ENCODE data around the gene CTSO. TPM values are rescaled to one million over a fixed set of nuclear protein-coding genes. Genes with fewer than 3 reads are reported as not detected.
"Not testable (repeated sequence)": the region's sequence is repeated elsewhere in the genome, so short reads cannot be mapped to it uniquely, and the experiment has no call there.

Gene CTSO
- total and polyA plus RNA-seq, 9 donors = 21.6 to 34.7 (median 24.2) TPM

DNA sequence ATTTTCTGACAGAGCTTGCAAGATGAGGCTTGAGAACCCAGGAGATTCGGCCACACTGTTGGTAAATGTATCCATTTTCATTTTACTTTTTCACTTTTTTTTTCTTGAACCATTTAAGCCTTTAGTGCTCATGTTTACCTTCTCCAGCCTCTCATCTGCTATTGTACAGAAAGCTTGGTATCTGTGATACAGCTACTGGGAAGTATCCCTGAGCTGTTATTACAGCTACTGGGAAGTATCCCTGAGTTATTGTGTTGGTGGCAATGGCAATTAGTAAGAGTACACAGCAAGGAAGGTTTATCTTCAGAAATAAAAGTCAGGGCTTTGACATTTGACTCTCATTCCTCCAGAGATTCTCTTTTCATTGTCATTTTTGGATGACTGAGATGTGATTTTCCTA lies 11.8 kb downstream of the CTSO start:
- no peak overlapping the region for H3K27ac ChIP-seq (ENCODE audit: low read length)
- no peaks in the 10 kb centered on the region for H3K9me3 ChIP-seq (replicated peaks; ENCODE audit: control insufficient read depth, low read depth, low read length)
- no peaks in the 10 kb centered on the region for H3K4me1 ChIP-seq (ENCODE audit: control insufficient read depth, insufficient read depth, low read length)
- DNase-seq = no peak
- WGBS (ENCODE audit: insufficient coverage) = no CpG with 5 or more reads among the region's 1 CpG
- no peak overlapping the region for H3K4me3 ChIP-seq (ENCODE audit: low read length)
- peaks cover 15% of the 10 kb centered on the region for H3K36me3 ChIP-seq (ENCODE audit: control insufficient read depth, insufficient read depth, low read length)
- H3K27me3 ChIP-seq (ENCODE audit: control insufficient read depth, insufficient read depth, low read length) = no peaks in the 10 kb centered on the region

DNA sequence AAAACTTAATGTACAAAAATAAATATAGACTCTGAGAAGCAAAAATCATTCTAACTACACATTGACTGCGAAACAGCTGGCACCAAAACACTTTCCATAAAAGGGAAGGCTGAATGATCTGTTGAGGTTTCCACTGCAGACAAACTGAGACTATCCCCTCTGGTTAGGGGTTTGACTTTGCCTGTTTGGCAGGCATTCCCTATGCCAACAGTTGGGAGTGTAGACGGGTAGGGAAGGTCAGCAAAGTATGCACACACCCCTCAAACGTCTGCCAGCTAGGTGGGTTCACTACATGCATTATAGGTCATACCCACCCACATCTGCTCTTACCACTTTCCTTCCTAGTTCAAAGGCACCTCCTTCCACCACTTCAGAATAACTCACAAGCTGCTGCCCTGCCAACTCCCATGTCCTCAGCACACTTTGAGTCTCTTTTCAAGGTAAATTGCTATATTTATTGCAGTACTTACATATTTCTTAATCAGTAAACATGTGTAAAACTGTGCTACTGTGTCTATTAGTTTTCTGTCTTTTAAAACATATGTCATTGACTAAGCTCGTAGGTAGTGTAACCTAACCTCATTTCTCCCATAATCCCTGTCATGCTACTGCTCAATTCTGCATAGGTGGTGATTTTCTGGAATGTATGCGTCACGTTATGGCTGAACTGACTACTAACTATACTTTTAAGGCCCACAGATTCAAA lies 12.4 kb downstream of the CTSO start:
- WGBS (ENCODE audit: insufficient coverage) = 50% methylated on average over 1 of the region's 6 CpGs
- Histone ChIP-seq H3K36me3 (ENCODE audit: control insufficient read depth, insufficient read depth, low read length) (peaks cover 15% of the 10 kb centered on the region), H3K4me1 (ENCODE audit: control insufficient read depth, insufficient read depth, low read length) (no peaks in the 10 kb centered on the region), H3K4me3 (ENCODE audit: low read length) (no peak overlapping the region), H3K9me3 (replicated peaks; ENCODE audit: control insufficient read depth, low read depth, low read length) (no peaks in the 10 kb centered on the region), H3K27me3 (ENCODE audit: control insufficient read depth, insufficient read depth, low read length) (no peaks in the 10 kb centered on the region), H3K27ac (ENCODE audit: low read length) (no peak overlapping the region)
- no peak for DNase-seq

DNA sequence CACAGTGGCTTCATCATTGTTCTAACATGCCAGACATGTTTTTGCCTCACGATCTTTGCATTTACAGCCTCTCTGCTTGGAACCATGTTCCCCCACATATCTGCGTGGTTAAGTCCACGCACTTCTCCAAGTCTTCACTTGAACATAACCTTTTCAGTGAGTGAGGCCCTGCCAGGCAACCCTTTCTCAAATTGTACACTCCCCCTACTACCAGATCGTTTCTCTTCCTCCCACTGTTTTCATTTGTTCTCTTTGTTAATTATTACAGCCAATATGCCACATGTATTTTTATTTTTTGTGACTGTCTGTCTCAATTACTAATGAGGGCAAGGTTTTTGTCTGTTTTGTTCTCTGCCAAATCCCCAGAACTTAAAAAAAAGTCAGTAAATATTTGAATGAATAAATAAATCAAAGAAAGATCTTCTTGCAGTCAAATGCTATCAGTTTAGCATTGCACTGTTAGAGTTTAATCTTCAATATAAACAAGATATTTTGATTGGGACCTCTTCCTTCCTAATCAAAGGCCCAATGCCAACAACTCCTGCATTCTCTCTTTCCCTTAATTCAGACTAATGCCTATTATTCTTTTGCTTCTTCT lies 18.2 kb downstream of the CTSO start:
- peaks cover 14% of the 10 kb centered on the region for H3K36me3 ChIP-seq (ENCODE audit: control insufficient read depth, insufficient read depth, low read length)
- H3K4me1 ChIP-seq (ENCODE audit: control insufficient read depth, insufficient read depth, low read length) = no peaks in the 10 kb centered on the region
- no peaks in the 10 kb centered on the region for H3K9me3 ChIP-seq (replicated peaks; ENCODE audit: control insufficient read depth, low read depth, low read length)
- H3K4me3 ChIP-seq (ENCODE audit: low read length) = no peak overlapping the region
- WGBS (ENCODE audit: insufficient coverage) = 86% methylated on average over 3 of the region's 4 CpGs
- H3K27ac ChIP-seq (ENCODE audit: low read length) = no peak overlapping the region
- no peak for DNase-seq
- H3K27me3 ChIP-seq (ENCODE audit: control insufficient read depth, insufficient read depth, low read length) = no peaks in the 10 kb centered on the region

DNA sequence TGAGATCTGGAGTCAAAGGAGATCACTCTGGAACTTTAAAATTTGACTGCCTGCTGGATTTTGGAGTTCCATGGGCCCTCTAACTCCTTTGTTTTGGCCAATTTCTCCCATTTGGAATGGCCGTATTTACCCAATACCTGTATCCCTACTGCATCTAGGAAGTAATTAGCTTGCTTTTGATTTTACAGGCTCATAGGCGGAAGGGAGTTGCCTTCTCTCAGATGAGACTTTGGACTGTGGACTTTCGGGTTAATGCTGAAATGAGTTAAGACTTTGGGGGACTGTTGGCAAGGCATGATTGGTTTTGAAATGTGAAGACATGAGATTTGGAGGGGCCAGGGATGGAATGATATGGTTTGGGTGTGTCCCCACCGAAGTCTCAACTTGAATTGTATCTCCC lies 19.0 kb downstream of the CTSO start:
- not testable (repeated sequence) for H3K4me1 ChIP-seq (ENCODE audit: control insufficient read depth, insufficient read depth, low read length); H3K27ac ChIP-seq (ENCODE audit: low read length); H3K9me3 ChIP-seq (replicated peaks; ENCODE audit: control insufficient read depth, low read depth, low read length); H3K27me3 ChIP-seq (ENCODE audit: control insufficient read depth, insufficient read depth, low read length); DNase-seq; H3K4me3 ChIP-seq (ENCODE audit: low read length)
- peaks cover 15% of the 10 kb centered on the region for H3K36me3 ChIP-seq (ENCODE audit: control insufficient read depth, insufficient read depth, low read length)
- WGBS (ENCODE audit: insufficient coverage) = no CpG with 5 or more reads among the region's 4 CpGs

DNA sequence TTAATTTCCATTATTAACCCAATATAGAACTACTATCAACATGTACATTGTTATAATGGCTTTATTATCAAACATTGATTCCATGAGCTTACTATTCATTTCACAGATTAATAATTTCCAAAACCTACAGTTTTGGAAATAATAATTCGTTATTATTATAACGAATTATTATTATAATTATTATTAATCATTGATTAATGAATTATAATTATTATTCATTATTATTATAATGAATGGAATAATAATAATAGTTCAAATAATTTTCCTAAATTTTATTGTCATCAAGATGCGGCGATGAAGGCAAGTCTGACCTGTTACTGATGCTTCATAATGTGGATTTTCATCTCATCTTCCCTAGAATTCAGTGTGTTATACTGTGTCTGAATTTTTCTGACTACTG lies 22.0 kb downstream of the CTSO start:
- no peaks in the 10 kb centered on the region for H3K9me3 ChIP-seq (replicated peaks; ENCODE audit: control insufficient read depth, low read depth, low read length)
- H3K27ac ChIP-seq (ENCODE audit: low read length) = no peak overlapping the region
- H3K36me3 ChIP-seq (ENCODE audit: control insufficient read depth, insufficient read depth, low read length) = peaks cover 8% of the 10 kb centered on the region
- DNase-seq = no peak
- no CpG with 5 or more reads among the region's 4 CpGs for WGBS (ENCODE audit: insufficient coverage)
- no peak overlapping the region for H3K4me3 ChIP-seq (ENCODE audit: low read length)
- H3K4me1 ChIP-seq (ENCODE audit: control insufficient read depth, insufficient read depth, low read length) = no peaks in the 10 kb centered on the region
- no peaks in the 10 kb centered on the region for H3K27me3 ChIP-seq (ENCODE audit: control insufficient read depth, insufficient read depth, low read length)

DNA sequence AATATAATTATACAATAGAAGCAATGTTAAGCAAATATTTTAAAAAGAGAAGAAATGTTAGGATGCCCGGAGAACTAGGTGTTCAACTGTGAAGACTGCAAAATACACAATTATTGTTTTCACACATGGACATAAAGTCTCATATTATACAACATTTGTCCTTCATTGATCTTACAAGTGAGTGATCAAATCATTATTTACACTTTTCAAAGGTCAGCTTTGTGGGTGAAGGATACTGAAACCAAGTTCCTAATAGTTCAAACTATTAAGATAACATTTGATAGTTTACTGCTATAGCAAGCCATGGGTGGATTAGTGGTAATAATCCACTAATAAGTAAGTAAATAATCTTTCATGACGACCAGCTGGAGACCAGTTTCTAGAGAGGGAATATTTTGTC lies 23.3 kb downstream of the CTSO start:
- DNase-seq = no peak
- Histone ChIP-seq H3K36me3 (ENCODE audit: control insufficient read depth, insufficient read depth, low read length) (peaks cover 8% of the 10 kb centered on the region), H3K27ac (ENCODE audit: low read length) (no peak overlapping the region), H3K4me3 (ENCODE audit: low read length) (no peak overlapping the region), H3K4me1 (ENCODE audit: control insufficient read depth, insufficient read depth, low read length) (no peaks in the 10 kb centered on the region), H3K27me3 (ENCODE audit: control insufficient read depth, insufficient read depth, low read length) (no peaks in the 10 kb centered on the region), H3K9me3 (replicated peaks; ENCODE audit: control insufficient read depth, low read depth, low read length) (no peaks in the 10 kb centered on the region)
- no CpG with 5 or more reads among the region's 2 CpGs for WGBS (ENCODE audit: insufficient coverage)

DNA sequence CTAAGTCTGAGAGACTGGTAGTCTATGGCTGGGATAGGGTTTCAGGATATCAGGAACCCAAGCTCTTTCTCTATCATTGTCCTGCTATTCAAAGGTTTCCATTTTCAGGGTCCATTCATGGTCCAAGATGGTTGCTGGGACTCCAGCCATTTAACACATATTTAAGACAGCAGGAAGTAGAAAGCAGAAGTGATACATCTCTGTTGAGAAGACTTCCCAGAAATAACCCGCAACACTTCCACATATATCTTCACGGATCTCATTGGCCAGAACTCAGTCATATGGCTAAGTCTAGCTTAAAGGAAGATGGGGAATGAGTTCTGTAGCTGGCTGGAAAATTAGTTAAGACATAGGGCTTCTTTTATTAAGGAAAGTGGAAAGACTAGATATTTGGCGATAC lies 23.8 kb downstream of the CTSO start:
- H3K36me3 ChIP-seq (ENCODE audit: control insufficient read depth, insufficient read depth, low read length) = peaks cover 8% of the 10 kb centered on the region
- H3K4me3 ChIP-seq (ENCODE audit: low read length) = no peak overlapping the region
- DNase-seq = no peak
- WGBS (ENCODE audit: insufficient coverage) = no CpG with 5 or more reads among the region's 3 CpGs
- no peak overlapping the region for H3K27ac ChIP-seq (ENCODE audit: low read length)
- no peaks in the 10 kb centered on the region for H3K27me3 ChIP-seq (ENCODE audit: control insufficient read depth, insufficient read depth, low read length)
- no peaks in the 10 kb centered on the region for H3K4me1 ChIP-seq (ENCODE audit: control insufficient read depth, insufficient read depth, low read length)
- no peaks in the 10 kb centered on the region for H3K9me3 ChIP-seq (replicated peaks; ENCODE audit: control insufficient read depth, low read depth, low read length)

DNA sequence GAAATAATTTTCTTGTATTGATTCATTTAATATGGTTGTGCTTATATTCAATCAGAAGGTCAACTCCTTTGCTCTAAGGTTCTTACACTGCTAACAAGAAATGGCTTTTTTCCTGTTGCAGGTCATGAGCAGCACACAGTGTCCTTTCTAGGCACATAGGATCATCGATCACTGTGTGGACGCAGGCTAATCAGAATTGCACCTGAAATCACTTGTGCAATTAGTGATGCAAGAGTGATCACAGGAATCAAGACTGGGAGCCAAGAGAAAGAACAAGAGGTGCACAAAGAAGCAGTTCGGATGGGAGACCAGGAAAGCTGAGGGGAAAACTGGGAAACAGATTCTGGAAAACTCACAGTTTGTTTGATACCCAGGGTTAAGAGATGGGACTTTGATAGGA lies 29.0 kb downstream of the CTSO start:
- no peaks in the 10 kb centered on the region for H3K27me3 ChIP-seq (ENCODE audit: control insufficient read depth, insufficient read depth, low read length)
- H3K4me1 ChIP-seq (ENCODE audit: control insufficient read depth, insufficient read depth, low read length) = no peaks in the 10 kb centered on the region
- H3K36me3 ChIP-seq (ENCODE audit: control insufficient read depth, insufficient read depth, low read length) = peaks cover 2% of the 10 kb centered on the region
- no peak overlapping the region for H3K4me3 ChIP-seq (ENCODE audit: low read length)
- H3K9me3 ChIP-seq (replicated peaks; ENCODE audit: control insufficient read depth, low read depth, low read length) = no peaks in the 10 kb centered on the region
- 59% methylated on average over 3 of the region's 3 CpGs for WGBS (ENCODE audit: insufficient coverage)
- no peak overlapping the region for H3K27ac ChIP-seq (ENCODE audit: low read length)
- no peak for DNase-seq

DNA sequence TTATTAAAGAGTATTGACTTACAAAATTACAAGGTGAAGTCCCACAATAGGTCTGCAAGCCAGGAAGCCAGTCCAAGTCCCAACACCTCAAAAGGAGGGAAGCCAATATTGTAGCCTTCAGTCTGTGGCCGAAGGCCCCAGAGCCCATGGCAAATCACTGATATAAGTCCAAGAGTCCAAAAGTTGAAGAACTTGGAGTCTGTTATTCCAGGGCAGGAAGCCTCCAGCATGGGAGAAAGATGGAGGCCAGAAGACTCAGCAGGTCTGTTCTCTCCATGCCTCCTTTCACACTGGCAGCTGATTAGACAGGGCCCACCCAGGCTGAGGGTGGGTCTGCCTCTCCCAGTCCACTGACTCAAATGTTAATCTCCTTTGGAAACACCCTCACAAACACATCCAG lies 32.1 kb downstream of the CTSO start:
- Histone ChIP-seq H3K4me1 (ENCODE audit: control insufficient read depth, insufficient read depth, low read length) (no peaks in the 10 kb centered on the region), H3K4me3 (ENCODE audit: low read length) (no peak overlapping the region), H3K27me3 (ENCODE audit: control insufficient read depth, insufficient read depth, low read length) (no peaks in the 10 kb centered on the region), H3K9me3 (replicated peaks; ENCODE audit: control insufficient read depth, low read depth, low read length) (no peaks in the 10 kb centered on the region), H3K36me3 (ENCODE audit: control insufficient read depth, insufficient read depth, low read length) (no peaks in the 10 kb centered on the region), H3K27ac (ENCODE audit: low read length) (no peak overlapping the region)
- DNase-seq = no peak
- WGBS (ENCODE audit: insufficient coverage) = no CpG with 5 or more reads among the region's 1 CpG

DNA sequence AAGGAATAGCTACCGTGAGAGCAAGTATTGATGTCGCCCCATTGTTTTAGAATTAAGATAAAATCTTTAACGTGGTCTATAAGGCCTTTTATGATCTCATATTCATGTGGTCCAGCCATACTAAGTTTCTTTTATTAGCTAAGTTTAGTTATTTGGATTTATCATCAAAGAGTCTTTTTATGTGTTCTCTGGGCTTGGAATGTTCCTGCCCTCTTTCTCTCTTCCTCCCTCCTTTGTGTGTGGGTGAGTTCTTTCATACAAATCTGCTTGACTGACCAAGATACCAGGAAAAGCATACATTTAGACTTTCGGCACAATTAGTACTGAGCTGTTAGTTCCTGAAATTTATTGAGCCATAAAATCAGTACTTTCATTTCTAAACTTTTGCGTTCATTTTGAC lies 38.9 kb downstream of the CTSO start:
- Histone ChIP-seq H3K27me3 (ENCODE audit: control insufficient read depth, insufficient read depth, low read length) (no peaks in the 10 kb centered on the region), H3K4me1 (ENCODE audit: control insufficient read depth, insufficient read depth, low read length) (no peaks in the 10 kb centered on the region), H3K36me3 (ENCODE audit: control insufficient read depth, insufficient read depth, low read length) (no peaks in the 10 kb centered on the region), H3K4me3 (ENCODE audit: low read length) (no peak overlapping the region), H3K27ac (ENCODE audit: low read length) (no peak overlapping the region), H3K9me3 (replicated peaks; ENCODE audit: control insufficient read depth, low read depth, low read length) (no peaks in the 10 kb centered on the region)
- DNase-seq = no peak
- no CpG with 5 or more reads among the region's 5 CpGs for WGBS (ENCODE audit: insufficient coverage)

DNA sequence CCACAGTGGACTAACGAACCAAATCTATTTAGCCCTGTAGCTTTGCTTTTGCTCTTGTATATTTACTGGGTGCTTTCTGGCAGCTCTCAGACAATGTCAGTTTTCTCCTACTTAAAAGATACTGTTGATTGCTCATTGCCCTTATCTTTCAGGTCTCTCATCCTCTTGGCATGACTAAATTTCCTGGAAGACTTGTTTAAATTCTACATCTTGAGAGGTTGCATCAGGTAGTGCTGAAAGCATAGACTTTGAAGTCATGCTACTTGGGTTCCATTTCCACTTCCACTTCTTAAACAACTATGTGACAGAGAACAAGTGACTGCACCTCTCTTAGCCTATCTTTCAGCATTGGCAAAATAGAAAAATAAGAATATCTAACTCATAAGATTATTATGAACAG lies 41.8 kb downstream of the CTSO start:
- H3K4me1 ChIP-seq (ENCODE audit: control insufficient read depth, insufficient read depth, low read length) = peaks cover 2% of the 10 kb centered on the region
- H3K27ac ChIP-seq (ENCODE audit: low read length) = no peak overlapping the region
- H3K27me3 ChIP-seq (ENCODE audit: control insufficient read depth, insufficient read depth, low read length) = no peaks in the 10 kb centered on the region
- H3K4me3 ChIP-seq (ENCODE audit: low read length) = no peak overlapping the region
- DNase-seq = no peak
- WGBS (ENCODE audit: insufficient coverage) = no CpG with 5 or more reads among the region's 1 CpG
- no peaks in the 10 kb centered on the region for H3K36me3 ChIP-seq (ENCODE audit: control insufficient read depth, insufficient read depth, low read length)
- H3K9me3 ChIP-seq (replicated peaks; ENCODE audit: control insufficient read depth, low read depth, low read length) = no peaks in the 10 kb centered on the region

Measured in muscle of leg (tissue), 11 donors.